K562 (cell line): ENCODE measurements around the gene DLGAP1. TPM values are rescaled to one million over a fixed set of nuclear protein-coding genes. Genes with fewer than 3 reads are reported as not detected.

Source experiments
- ATAC-seq: fragments of 200-7000 bp; cut with Tn5 transposase; 3 replicates; pipeline ENCODE4 v1.9.1; 2020; ENCODE audit warnings: moderate library complexity
- BruUV-seq: library from RNA; stranded (reverse); fragments of 400-500 nt; replicated peaks from 2 replicates; lab custom pipeline; 2021; lab: Mats Ljungman, UMichigan
- CTCF ChIA-PET: fragments of 300-600 bp; formaldehyde crosslinking; extraction: SDS; loops from one replicate; lab custom pipeline; 2021; ENCODE audit warnings: low intra/inter-chr PET ratio; lab: Yijun Ruan, JAX
- POLR2A ChIA-PET: fragments of 300-600, 350-650 bp; sonication (Branson Sonifier 250); formaldehyde crosslinking; extraction: SDS; loops from one replicate; lab custom pipeline; 2021; ENCODE audit warnings: antibody characterized with exemption, inconsistent platforms; lab: Yijun Ruan, JAX
- DNase-seq, 4 experiments: peaks; one replicate each; pipeline versions ENCODE4 v3.0.0 to v3.0.0-alpha.2; 2011 to 2018; ENCODE audit warnings: low spot score in 3 of 4, mixed read lengths in 3 of 4; ENCODE audit errors: extremely low read depth in 1 of 4
- FAIRE-seq: peaks from 2 replicates; lab custom pipeline; 2011; peaks lifted over from hg19 to GRCh38; lab: Jason Lieb, UNC
- H2AFZ ChIP-seq: 2 replicates; pipeline ENCODE4 v1.6.0; 2011; ENCODE audit warnings: low read depth, low read length, control low read depth, inconsistent platforms
- H3K27ac ChIP-seq: fragments of 200-600 bp; 3 replicates; pipeline ENCODE4 v1.8.0; 2011; ENCODE audit warnings: low read depth, mild to moderate bottlenecking, control low read depth, inconsistent platforms, low read length, moderate library complexity, mixed read lengths; ENCODE audit errors: extremely low read depth
- H3K27me3 ChIP-seq, 2 experiments: fragments of 300-600 bp in 1 of 2; 2 replicates in 1 of 2; 3 replicates in 1 of 2; pipeline versions ENCODE4 v1.6.0 to v1.8.0; 2011; ENCODE audit warnings: inconsistent platforms in 2 of 2, low read length in 2 of 2, mild to moderate bottlenecking in 1 of 2, mixed read lengths in 1 of 2, moderate library complexity in 1 of 2; ENCODE audit not compliant: control insufficient read depth in 2 of 2, insufficient read depth in 2 of 2
- H3K36me3 ChIP-seq: fragments of 300-600 bp; 3 replicates; pipeline ENCODE4 v1.8.0; 2011; ENCODE audit warnings: mild to moderate bottlenecking, low read length, inconsistent platforms; ENCODE audit not compliant: control insufficient read depth, insufficient read depth
- H3K4me1 ChIP-seq, 2 experiments: fragments of 200-600 bp in 1 of 2; replicated peaks in 1 of 2; 2 replicates in 1 of 2; 3 replicates in 1 of 2; pipeline versions ENCODE4 v1.5.1 to v1.8.0; 2011; ENCODE audit warnings: inconsistent platforms in 2 of 2, low read length in 2 of 2, mild to moderate bottlenecking in 1 of 2, mixed read lengths in 1 of 2, moderate library complexity in 1 of 2; ENCODE audit not compliant: control insufficient read depth in 2 of 2, insufficient read depth in 2 of 2
- H3K4me2 ChIP-seq: 2 replicates; pipeline ENCODE4 v1.6.1; 2011; ENCODE audit warnings: low read length, control low read depth, inconsistent platforms, mixed read lengths; ENCODE audit not compliant: insufficient read depth
- H3K4me3 ChIP-seq: fragments of 200-600 bp; sonication (generic), shearing (Covaris generic); 2 replicates; pipeline ENCODE4 v1.5.1; 2016; ENCODE audit warnings: control low read depth, inconsistent platforms
- H3K79me2 ChIP-seq: fragments of 200-600 bp; 3 replicates; pipeline ENCODE4 v1.8.0; 2011; ENCODE audit warnings: low read length, inconsistent platforms; ENCODE audit not compliant: control insufficient read depth, insufficient read depth
- H3K9ac ChIP-seq, 2 experiments: 2 replicates each; pipeline versions ENCODE4 v1.6.0 to v1.6.1; 2011; ENCODE audit warnings: low read depth in 2 of 2, low read length in 2 of 2, control low read depth in 1 of 2, inconsistent platforms in 1 of 2, mild to moderate bottlenecking in 1 of 2, mixed read lengths in 1 of 2; ENCODE audit not compliant: insufficient read depth in 1 of 2
- H3K9me1 ChIP-seq: one replicate; pipeline ENCODE4 v1.6.0; 2011; ENCODE audit warnings: inconsistent platforms, mild to moderate bottlenecking, low read length, moderate library complexity; ENCODE audit not compliant: control insufficient read depth, insufficient read depth
- H3K9me3 ChIP-seq: replicated peaks from 2 replicates; pipeline ENCODE4 v1.5.1; 2011; ENCODE audit warnings: low read depth, low read length, inconsistent platforms; ENCODE audit not compliant: control insufficient read depth, insufficient read depth
- H4K20me1 ChIP-seq: replicated peaks from 2 replicates; pipeline ENCODE4 v1.6.1; 2011; ENCODE audit warnings: low read length, inconsistent platforms, mixed read lengths; ENCODE audit not compliant: control insufficient read depth, insufficient read depth
- BACH1 ChIP-seq: fragments of 200-800 bp; sonication (Bioruptor generic); IDR thresholded peaks from 2 replicates; pipeline ENCODE4 v1.6.1; 2016; ENCODE audit warnings: missing genetic modification characterization, missing compliant biosample characterization
- FOXA3 ChIP-seq, 2 experiments: fragments of 450-650 bp in 1 of 2; sonication (generic) in 1 of 2; formaldehyde crosslinking; IDR thresholded peaks in 1 of 2; conservative IDR thresholded peaks in 1 of 2; 2 replicates each; pipeline versions ENCODE4 v1.4.0 to v1.8.0; 2020 to 2022; ENCODE audit warnings: mild to moderate bottlenecking in 2 of 2, missing genetic modification reagents in 1 of 2
- KDM1A ChIP-seq, 2 experiments: fragments of 450-650 bp; IDR thresholded peaks; 2 replicates each; pipeline ENCODE4 v1.6.1; 2016; ENCODE audit warnings: mild to moderate bottlenecking in 2 of 2
- NR4A1 ChIP-seq, 2 experiments: fragments of 250-450 bp in 1 of 2; fragments of 450-650 bp in 1 of 2; sonication (Bioruptor Pico) in 1 of 2; IDR thresholded peaks; 2 replicates each; pipeline versions ENCODE4 v1.4.0 to v1.6.1; 2016 to 2020; ENCODE audit warnings: mild to moderate bottlenecking in 2 of 2, missing compliant biosample characterization in 1 of 2, missing genetic modification characterization in 1 of 2, moderate library complexity in 1 of 2
- SAFB2 ChIP-seq: fragments of 200-400 bp; formaldehyde crosslinking; IDR thresholded peaks from 2 replicates; pipeline ENCODE4 v1.6.1; 2018; ENCODE audit warnings: borderline replicate concordance, low read length, low read depth, moderate library complexity; ENCODE audit not compliant: severe bottlenecking
- SETDB1 ChIP-seq: IDR thresholded peaks from one replicate; pipeline ENCODE4 v1.6.1; 2012; ENCODE audit warnings: low read length, control low read depth, inconsistent platforms
- ZNF79 ChIP-seq: fragments of 250-450 bp; sonication (Bioruptor Pico); IDR thresholded peaks from 2 replicates; pipeline ENCODE4 v1.4.0; 2020; ENCODE audit warnings: low read depth, mild to moderate bottlenecking, moderate library complexity
- WGBS: fragments of 100-300 bp; shearing (Covaris generic); methylation state at CpG from one replicate; pipeline ENCODE4 v1.1.6; 2016; ENCODE audit warnings: low coverage, mixed read lengths; ENCODE audit not compliant: insufficient coverage; ENCODE audit errors: missing lambda C conversion rate; 5-methylcytosine and 5-hydroxymethylcytosine counted together
- in situ Hi-C: fragments of 300-500 bp; cut with MboI; formaldehyde crosslinking; loops from 4 replicates; pipeline ENCODE4 v1.15.0; 2018; ENCODE audit warnings: inconsistent platforms, mixed read lengths
- intact Hi-C: fragments of 100-400 bp; cut with micrococcal nuclease; formaldehyde crosslinking; loops from 2 replicates; pipeline ENCODE4 v1.14.2; 2022
- polyA plus RNA-seq, 8 experiments: library from polyadenylated mRNA; depleted of rRNA in 4 of 8; stranded (reverse) in 5 of 8; unstranded in 3 of 8; fragments of >200 nt; fragmentation: Nextera tagmentation in 2 of 8; fragmentation: Illumina TruSeq in 1 of 8; extraction: Ambion mirVana in 2 of 8; extraction: Trizol in 1 of 8; gene quantifications; 2 replicates each; pipeline versions ENCODE4 v1.2.1 to v1.2.3, GENCODE V29; 2011 to 2014; ENCODE audit warnings: inconsistent platforms in 1 of 8, missing spikeins in 1 of 8
- total RNA-seq, 7 experiments: library from RNA; depleted of rRNA in 6 of 7; stranded (reverse); fragments of >200 nt in 6 of 7; fragmentation: Illumina TruSeq in 2 of 7; extraction: Trizol in 2 of 7; gene quantifications; 2 replicates each; pipeline versions ENCODE4 v1.2.1 to v1.2.3, GENCODE V29; 2011 to 2021; ENCODE audit warnings: low replicate concordance in 1 of 7
- TF ChIP-seq, protein P1 (sequence below): fragments of 450-650 bp; formaldehyde crosslinking; IDR thresholded peaks from 2 replicates; pipeline ENCODE4 v1.4.0; 2020; ENCODE audit warnings: mild to moderate bottlenecking, mixed read lengths
- TF ChIP-seq, protein P2 (sequence below): fragments of 250-450 bp; sonication (Bioruptor Pico); IDR thresholded peaks from 2 replicates; pipeline ENCODE4 v1.5.0; 2021; ENCODE audit warnings: mild to moderate bottlenecking, moderate library complexity
- TF ChIP-seq, protein P3 (sequence below): fragments of 450-650 bp; IDR thresholded peaks from 2 replicates; pipeline ENCODE4 v1.6.1; 2017; ENCODE audit warnings: mild to moderate bottlenecking, moderate library complexity

The DLGAP1 gene
- total and polyA plus RNA-seq, 9 of the 15 experiments (the other 6 are each of a cell fraction or from before 2014, with no cell fraction given), result 0.04 to 0.22 (median 0.08) TPM

DNA sequence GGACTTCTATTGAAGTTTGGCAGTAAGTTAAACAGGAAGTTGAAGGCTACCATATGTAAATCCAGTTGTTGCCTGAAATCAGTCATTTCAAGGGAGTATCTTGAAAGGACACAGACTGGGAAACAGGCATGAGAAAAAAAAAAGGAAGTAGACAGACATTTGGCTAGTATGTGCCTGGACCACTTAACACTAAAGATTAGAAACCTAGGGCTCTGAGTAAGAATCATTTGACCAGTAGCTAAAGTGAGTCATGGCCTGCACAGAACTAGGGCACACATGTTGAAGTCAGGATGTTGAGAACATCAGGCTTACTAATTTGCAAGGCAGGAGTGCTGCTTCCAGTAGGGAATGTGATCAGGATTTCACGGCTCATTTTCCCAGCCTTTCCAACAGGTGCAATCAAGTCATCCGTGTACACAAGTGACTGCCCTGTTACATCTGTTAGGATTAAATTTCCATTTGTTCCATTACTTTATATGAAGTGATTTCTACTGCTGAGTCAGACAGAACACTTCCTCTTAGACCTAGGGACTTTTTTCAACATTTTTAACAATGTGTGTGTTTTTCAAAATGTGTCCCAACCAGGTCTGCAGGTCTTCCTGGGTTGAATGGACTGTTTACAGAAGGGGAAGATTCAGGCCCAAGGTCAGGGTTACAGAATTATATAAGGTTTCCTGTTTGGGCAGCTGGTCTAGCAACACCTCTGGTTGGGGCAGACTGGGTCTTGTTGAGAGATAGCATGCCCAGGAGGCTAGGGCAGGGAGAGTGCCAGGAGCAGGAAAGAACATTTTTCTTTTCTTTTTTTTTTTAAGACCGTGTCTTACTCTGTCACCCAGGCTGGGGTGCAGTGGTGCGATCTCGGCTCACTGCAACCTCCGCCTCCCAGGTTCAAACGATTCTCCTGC lies 859.5 kb downstream of the DLGAP1 start:
- DNase-seq (peak in 3 of 4 experiments; percentile 24 to 86 (median 64)), ATAC-seq (peak; percentile 60)
- TF ChIP-seq KDM1A (IDR thresholded peaks at IDR 0.05) (no peak), SAFB2 (no peak), BACH1 (tag) (no peak; the same call in 1 of the 2 replicates), ZNF79 (CRISPR knock-in tag) (peak; percentile 35; the same call in 1 of the 2 replicates), FOXA3 (CRISPR knock-in tag; conservative IDR thresholded peaks at IDR 0.05 in 1 of 2, IDR thresholded peaks at IDR 0.05 in 1 of 2) (peak; percentile 18 to 38; a peak in 2 of 4 replicates), NR4A1 (CRISPR knock-in tag; IDR thresholded peaks at IDR 0.05) (no peak), NR4A1 (tag; IDR thresholded peaks at IDR 0.05) (peak; percentile 74), SETDB1 (no peak)
- TF ChIP-seq, protein P1, sequence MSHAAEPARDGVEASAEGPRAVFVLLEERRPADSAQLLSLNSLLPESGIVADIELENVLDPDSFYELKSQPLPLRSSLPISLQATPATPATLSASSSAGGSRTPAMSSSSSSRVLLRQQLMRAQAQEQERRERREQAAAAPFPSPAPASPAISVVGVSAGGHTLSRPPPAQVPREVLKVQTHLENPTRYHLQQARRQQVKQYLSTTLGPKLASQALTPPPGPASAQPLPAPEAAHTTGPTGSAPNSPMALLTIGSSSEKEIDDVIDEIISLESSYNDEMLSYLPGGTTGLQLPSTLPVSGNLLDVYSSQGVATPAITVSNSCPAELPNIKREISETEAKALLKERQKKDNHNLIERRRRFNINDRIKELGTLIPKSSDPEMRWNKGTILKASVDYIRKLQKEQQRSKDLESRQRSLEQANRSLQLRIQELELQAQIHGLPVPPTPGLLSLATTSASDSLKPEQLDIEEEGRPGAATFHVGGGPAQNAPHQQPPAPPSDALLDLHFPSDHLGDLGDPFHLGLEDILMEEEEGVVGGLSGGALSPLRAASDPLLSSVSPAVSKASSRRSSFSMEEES (CRISPR knock-in tag), result peak; percentile 11; the same call in 1 of the 2 replicates
- TF ChIP-seq, protein P2, sequence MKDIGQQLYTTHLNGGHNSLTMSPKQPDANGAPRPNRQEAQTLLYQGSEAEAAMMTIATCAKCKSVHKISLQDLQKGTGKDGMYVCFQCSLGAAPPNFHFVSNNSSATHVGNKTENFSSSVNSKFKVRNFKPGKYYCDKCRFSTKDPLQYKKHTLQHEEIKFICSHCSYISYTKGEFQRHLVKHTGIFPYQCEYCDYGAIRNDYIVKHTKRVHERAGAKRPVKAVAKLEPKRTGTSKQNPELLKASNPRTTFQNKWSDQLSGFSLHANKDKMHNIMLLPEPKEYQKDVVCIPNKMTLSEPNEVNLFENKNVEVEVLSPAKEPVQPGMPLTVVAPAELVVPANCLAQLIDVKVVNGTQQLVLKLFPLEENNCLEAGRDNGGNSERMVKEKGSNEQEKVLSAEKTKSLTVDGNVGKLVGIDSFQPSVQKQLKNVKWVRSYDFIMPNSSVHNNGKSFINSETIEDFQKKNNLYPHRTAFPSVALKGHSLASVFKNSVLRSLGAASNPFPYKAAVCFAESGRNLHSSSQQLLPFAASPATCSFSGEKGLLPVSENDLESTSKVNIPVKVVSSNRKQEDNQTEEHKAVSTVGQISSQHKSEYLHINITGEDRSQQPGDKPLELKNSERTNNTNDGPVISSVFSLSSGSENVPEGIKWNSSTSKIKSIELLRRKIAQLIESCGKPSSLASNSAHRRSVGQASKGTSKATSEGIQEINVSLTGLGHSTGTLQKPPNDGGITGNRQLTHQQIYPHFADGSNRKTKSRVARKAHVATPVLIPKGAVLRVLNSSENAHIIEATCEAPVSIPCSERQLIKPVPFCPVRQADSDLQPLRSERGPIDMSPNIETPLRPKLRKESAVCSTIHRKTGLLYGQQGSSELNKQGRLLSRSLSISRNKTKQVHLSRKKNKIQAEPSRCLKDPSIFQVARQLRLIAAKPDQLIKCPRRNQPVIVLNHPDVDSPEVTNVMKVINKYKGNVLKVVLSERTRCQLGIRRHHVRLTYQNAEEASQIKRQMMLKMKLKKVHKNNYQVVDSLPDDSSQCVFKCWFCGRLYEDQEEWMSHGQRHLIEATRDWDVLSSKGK (CRISPR knock-in tag), result 0 out of 2 replicates have a peak, but pooled peaks have one; percentile 20
- TF ChIP-seq, protein P3, sequence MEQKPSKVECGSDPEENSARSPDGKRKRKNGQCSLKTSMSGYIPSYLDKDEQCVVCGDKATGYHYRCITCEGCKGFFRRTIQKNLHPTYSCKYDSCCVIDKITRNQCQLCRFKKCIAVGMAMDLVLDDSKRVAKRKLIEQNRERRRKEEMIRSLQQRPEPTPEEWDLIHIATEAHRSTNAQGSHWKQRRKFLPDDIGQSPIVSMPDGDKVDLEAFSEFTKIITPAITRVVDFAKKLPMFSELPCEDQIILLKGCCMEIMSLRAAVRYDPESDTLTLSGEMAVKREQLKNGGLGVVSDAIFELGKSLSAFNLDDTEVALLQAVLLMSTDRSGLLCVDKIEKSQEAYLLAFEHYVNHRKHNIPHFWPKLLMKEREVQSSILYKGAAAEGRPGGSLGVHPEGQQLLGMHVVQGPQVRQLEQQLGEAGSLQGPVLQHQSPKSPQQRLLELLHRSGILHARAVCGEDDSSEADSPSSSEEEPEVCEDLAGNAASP, result no peak

More for the DNA sequence above, 859.5 kb downstream of the DLGAP1 start:
- H3K27ac ChIP-seq, result peak overlapping the region; percentile 94
- peaks cover 3% of the 10 kb centered on the region; the same call in 2 of the 3 replicates for H3K36me3 ChIP-seq
- peak overlapping the region; percentile 74 for H2AFZ ChIP-seq
- peaks cover 53 to 67% of the 10 kb centered on the region in 2 experiments for H3K4me1 ChIP-seq
- H4K20me1 ChIP-seq, result no peaks in the 10 kb centered on the region
- no peaks in the 10 kb centered on the region for H3K9me3 ChIP-seq
- FAIRE-seq, result peak; percentile 74
- H3K4me2 ChIP-seq, result peak overlapping the region; percentile 91
- in situ Hi-C loops (loop anchor here (5.0 kb wide), 1 partner anchor 143 kb away; the partner anchor contains the start of gene TGIF1), intact Hi-C loops (loop anchor here (1.0 to 2.0 kb wide), 4 partner anchors 8 to 145 kb away; partner anchors contain the start of gene TGIF1)
- 17% methylated on average over 7 of the region's 7 CpGs for WGBS
- H3K79me2 ChIP-seq, result peaks cover 48% of the 10 kb centered on the region
- H3K4me3 ChIP-seq, result peak overlapping the region; percentile 42
- no peaks in the 10 kb centered on the region for H3K27me3 ChIP-seq
- CTCF ChIA-PET, result interaction anchor here (0.7 to 2.3 kb wide), 4 partner anchors 70 to 314 kb away, joined by 3 to 16 read pairs (median 8); no protein-coding TSS in a partner anchor
- POLR2A ChIA-PET, result interaction anchor here (0.6 to 4.3 kb wide), 19 partner anchors 8 to 483 kb away, joined by 3 to 76 read pairs (median 9); no protein-coding TSS in a partner anchor
- H3K9ac ChIP-seq, result peak overlapping the region; percentile 79 to 93; a peak in 3 of 4 replicates
- no peaks in the 10 kb centered on the region for H3K9me1 ChIP-seq
- BruUV-seq, result no TSS peak
